Duodenal mucosa (tissue), 2 donors: Measurements from ENCODE around the gene ZFAND6.

Experiments
- H3K27ac ChIP-seq: one replicate; pipeline ENCODE4 v1.7.0; 2013; ENCODE audit warnings: low read depth, low read length
- H3K27me3 ChIP-seq, 2 donors: one replicate each; pipeline ENCODE4 v1.7.0; 2013; ENCODE audit warnings: low read length in 2 of 2, control low read depth in 1 of 2; ENCODE audit not compliant: insufficient read depth in 2 of 2, control insufficient read depth in 1 of 2
- H3K36me3 ChIP-seq, 2 donors: one replicate each; pipeline ENCODE4 v1.7.0; 2013; ENCODE audit warnings: low read length in 2 of 2, control low read depth in 1 of 2; ENCODE audit not compliant: insufficient read depth in 2 of 2, control insufficient read depth in 1 of 2
- H3K4me1 ChIP-seq, 2 donors: one replicate each; pipeline ENCODE4 v1.7.0; 2013; ENCODE audit warnings: low read length in 2 of 2, control low read depth in 1 of 2; ENCODE audit not compliant: insufficient read depth in 2 of 2, control insufficient read depth in 1 of 2
- H3K4me3 ChIP-seq, 2 donors: one replicate each; pipeline ENCODE4 v1.7.0; 2013; ENCODE audit warnings: low read length in 2 of 2, low read depth in 1 of 2
- H3K9ac ChIP-seq, 2 donors: one replicate each; pipeline ENCODE4 v1.7.0; 2013; ENCODE audit warnings: low read length in 2 of 2, low read depth in 1 of 2
- H3K9me3 ChIP-seq, 2 donors: one replicate each; pipeline ENCODE4 v1.7.0; 2013; ENCODE audit warnings: low read length in 2 of 2, control low read depth in 1 of 2; ENCODE audit not compliant: control insufficient read depth in 1 of 2

The ZFAND6 gene

DNA sequence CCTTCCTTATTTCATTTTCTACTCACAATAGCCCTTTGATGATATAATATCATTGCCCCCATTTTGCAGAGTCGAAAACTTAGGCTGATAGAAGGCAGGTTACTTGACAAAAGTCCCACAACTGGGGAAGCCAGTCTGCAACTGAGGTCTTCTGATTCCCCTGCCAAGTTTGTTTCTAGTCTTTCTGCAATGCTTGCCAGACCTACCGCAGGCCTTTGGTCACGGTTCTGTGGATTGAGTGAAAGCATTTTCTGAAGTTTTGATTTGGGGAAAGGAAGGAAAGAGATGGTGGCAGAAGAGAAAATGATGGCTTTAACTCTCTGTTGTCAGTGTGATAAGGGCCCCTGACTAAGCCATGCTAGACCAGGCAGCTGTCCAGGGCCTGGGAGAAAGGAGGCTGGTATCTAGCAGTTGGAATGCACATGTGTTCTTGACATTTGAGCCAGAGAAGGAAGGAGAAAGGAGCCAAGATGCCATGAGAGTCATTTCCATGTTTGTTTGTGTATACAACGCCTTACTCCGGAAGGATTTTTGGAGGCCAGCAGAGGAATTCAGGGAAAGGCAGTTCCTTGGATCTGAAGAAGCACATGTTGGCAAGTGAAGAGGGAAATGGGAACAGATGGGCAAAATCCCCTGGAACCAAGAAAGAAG, 123.3 kb downstream of the ZFAND6 start:
- Histone ChIP-seq H3K4me3 (no peak overlapping the region), H3K27ac (no peak overlapping the region), H3K4me1 (no peaks in the 10 kb centered on the region), H3K27me3 (no peaks in the 10 kb centered on the region), H3K9me3 (no peaks in the 10 kb centered on the region), H3K36me3 (peaks cover 5 to 75% of the 10 kb centered on the region in 2 donors), H3K9ac (no peak overlapping the region)

- no peak overlapping the region for H3K4me3 ChIP-seq
- no peak overlapping the region for H3K27ac ChIP-seq
- H3K27me3 ChIP-seq: no peaks in the 10 kb centered on the region
- no peaks in the 10 kb centered on the region for H3K9me3 ChIP-seq
- H3K4me1 ChIP-seq: no peaks in the 10 kb centered on the region
- no peak overlapping the region for H3K9ac ChIP-seq
- peaks cover 5 to 74% of the 10 kb centered on the region in 2 donors for H3K36me3 ChIP-seq
These were observed 123.8 kb downstream of the ZFAND6 start for GRCh38 chr15:80183306-80183705.

- Histone ChIP-seq H3K4me1 (no peaks in the 10 kb centered on the region), H3K4me3 (no peak overlapping the region), H3K27ac (no peak overlapping the region), H3K9ac (no peak overlapping the region), H3K36me3 (peaks cover 5 to 74% of the 10 kb centered on the region in 2 donors), H3K27me3 (no peaks in the 10 kb centered on the region), H3K9me3 (no peaks in the 10 kb centered on the region)
These were observed 124.4 kb downstream of the ZFAND6 start for GRCh38 chr15:80183886-80184285.

GRCh38 chr15:80184554-80184953, 125.1 kb downstream of the ZFAND6 start:
- no peaks in the 10 kb centered on the region for H3K27me3 ChIP-seq
- no peak overlapping the region for H3K27ac ChIP-seq
- no peak overlapping the region for H3K9ac ChIP-seq
- no peaks in the 10 kb centered on the region for H3K9me3 ChIP-seq
- H3K36me3 ChIP-seq: peaks cover 5 to 69% of the 10 kb centered on the region in 2 donors
- no peak overlapping the region for H3K4me3 ChIP-seq
- no peaks in the 10 kb centered on the region for H3K4me1 ChIP-seq

DNA sequence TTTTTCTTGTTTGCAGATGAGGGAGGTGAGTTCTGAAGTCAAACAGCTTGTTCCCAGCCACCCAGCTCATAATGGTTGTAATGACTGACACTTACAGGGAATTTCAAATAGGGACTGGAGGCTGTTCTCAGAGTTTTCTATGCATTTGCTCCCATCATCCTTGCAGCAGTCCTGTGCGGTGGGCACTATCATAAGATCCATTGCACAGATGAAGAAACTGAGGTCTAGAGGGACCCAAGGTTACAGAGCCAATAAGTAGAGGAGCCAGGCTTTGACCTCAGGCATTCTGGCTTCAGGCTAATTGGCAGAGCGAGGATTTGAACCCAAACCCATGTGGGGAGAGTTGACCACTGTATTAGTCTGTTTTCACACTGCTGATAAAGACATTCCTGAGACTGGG, 125.7 kb downstream of the ZFAND6 start:
- H3K9ac ChIP-seq: no peak overlapping the region
- H3K4me3 ChIP-seq: no peak overlapping the region
- H3K27ac ChIP-seq: no peak overlapping the region
- no peaks in the 10 kb centered on the region for H3K27me3 ChIP-seq
- H3K36me3 ChIP-seq: peaks cover 5 to 64% of the 10 kb centered on the region in 2 donors
- H3K9me3 ChIP-seq: no peaks in the 10 kb centered on the region
- H3K4me1 ChIP-seq: no peaks in the 10 kb centered on the region

GRCh38 chr15:80186066-80186465, 126.6 kb downstream of the ZFAND6 start:
- Histone ChIP-seq H3K4me3 (no peak overlapping the region), H3K9me3 (no peaks in the 10 kb centered on the region), H3K9ac (no peak overlapping the region), H3K4me1 (no peaks in the 10 kb centered on the region), H3K27me3 (no peaks in the 10 kb centered on the region), H3K27ac (no peak overlapping the region), H3K36me3 (peaks cover 5 to 55% of the 10 kb centered on the region in 2 donors)

- no peak overlapping the region for H3K9ac ChIP-seq
- H3K4me3 ChIP-seq: no peak overlapping the region
- no peak overlapping the region for H3K27ac ChIP-seq
- H3K36me3 ChIP-seq: peaks cover 0 to 49% of the 10 kb centered on the region in 2 donors
- no peaks in the 10 kb centered on the region for H3K9me3 ChIP-seq
- no peaks in the 10 kb centered on the region for H3K27me3 ChIP-seq
- H3K4me1 ChIP-seq: no peaks in the 10 kb centered on the region
These were observed 127.1 kb downstream of the ZFAND6 start for GRCh38 chr15:80186597-80186996.
